NCI-H187 (cell line): ENCODE results near the gene TUBA4B.
"Not testable (repeated sequence)": the region's sequence is repeated elsewhere in the genome, so short reads cannot be mapped to it uniquely, and the experiment has no call there.

ENCODE experiments used
- DNase-seq, 2 experiments: peaks; one replicate each; lab custom pipeline; 2025; lab: John Stamatoyannopoulos, UW

The TUBA4B gene

DNA sequence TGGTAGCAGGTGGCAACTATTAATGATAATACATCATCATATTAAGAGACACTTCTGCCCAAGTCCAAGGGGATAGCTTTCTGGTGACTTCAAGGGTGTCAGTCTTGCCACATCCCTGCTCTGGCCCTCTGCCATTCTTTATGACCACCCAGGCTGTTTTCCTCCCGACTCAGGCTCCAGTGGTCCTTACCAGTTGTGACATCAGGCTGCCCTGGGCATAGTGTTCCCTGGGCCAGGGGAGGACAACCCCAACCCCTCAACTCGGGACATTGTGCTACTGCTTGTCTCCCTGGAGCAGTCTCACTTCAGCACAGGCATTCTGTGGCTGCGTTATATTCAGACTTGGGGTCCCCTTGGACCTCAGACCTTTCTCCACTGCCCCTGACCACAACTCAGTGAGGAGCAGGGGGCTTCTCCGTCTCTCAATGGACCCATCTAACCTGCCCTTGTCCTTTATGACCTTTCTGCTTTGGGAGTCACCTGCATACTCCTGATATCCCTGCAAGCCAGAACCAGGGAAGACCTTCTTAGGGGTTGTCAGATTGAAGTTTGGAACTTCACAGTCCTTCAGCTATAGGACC lies 39.0 kb downstream of the TUBA4B start:
- DNase-seq = no peak

- DNase-seq = no peak
These were observed 39.6 kb downstream of the TUBA4B start for GRCh38 chr2:219292616-219293015.

DNA sequence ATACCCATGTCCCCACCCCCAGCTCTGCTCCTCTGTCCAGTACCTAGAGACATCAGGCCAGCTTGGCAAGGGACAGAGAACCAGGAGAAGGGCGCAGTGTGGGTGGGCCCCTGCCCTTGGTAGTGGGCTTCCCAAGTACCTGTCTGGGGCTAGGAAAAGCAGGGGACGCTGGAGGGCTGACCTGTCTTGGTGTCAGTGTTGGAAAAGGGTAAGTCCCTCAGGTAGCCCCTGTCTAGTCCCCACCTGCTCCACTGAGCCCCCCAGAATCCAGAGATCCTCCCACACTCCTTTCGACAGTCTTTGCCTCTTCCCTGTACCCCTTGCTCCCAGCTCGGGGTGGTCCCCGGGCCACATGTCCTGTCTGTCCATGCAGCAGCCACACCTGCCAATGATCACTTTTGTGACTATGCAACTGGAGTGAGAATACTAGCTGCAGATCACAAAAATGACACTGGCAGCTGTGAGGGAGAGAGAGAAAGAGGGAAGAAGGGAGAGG lies 40.7 kb downstream of the TUBA4B start:
- DNase-seq = no peak

DNA sequence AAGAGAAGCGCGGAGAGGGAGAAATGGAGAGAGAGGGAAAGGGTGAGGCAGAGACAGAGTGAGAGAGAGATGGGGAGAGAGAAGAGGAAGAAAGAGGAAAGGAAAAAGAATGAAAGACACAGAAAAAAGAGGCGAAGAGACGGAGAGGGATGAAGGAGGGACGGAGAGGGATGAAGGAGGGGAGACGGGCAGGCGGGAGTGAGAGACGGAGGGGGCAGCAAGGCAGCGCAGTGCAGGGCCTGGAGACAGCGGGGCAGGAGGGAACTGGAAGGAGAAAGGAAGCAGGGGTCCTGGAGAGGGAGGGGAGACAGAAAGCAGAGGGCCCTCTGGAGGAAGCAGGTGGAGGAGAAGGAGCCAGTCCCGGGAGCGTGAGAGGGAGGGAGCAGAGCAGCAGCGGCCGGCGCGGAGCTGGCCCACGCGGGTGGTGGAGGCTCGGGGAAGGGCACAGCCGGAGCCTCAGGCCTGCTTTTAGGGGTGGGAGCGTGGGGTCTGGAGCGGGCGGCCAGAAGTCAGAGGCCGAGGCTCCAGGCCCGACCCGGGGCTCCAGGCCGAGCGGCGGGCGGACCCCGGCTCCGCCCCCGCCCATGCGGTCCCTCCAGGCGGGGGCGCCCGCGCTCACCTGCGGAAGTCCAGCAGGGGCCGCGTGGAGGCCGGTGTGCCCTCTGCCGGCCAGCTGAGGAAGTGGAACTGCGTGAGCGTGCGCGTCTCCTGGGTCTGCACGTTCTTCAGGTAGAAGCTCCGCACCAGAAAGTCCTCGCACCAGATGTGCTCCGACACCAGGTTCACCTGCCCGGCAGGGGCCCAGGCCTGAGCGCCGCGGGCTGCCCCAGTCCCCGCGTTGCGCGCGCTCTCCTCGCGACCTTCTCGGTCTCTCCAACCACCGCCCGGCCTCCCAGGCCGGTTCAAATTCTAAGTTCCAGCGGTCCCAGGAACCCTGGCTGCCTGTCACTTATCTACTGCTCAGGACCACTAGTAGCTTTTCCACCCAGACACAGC lies 41.6 kb downstream of the TUBA4B start:
- peak; percentile 39 to 61 for DNase-seq

DNA sequence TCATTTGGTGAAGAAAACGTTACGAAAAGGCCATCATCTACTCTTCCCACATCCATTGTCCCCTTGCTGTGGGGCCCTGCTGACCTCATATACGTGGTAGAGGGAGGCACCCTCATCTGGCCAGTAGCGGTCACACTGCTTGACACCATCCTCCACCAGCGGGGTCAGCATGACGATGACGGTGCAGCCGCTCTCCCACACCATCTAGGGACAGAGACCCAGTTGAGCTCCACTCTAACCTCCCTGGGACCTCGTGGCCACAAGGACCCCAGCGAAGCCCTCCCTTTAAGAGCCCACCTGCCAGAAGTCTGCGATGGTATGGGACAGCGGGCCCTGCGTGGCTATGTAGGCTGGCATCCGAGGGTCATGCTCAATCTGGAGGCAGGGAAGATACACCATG lies 43.1 kb downstream of the TUBA4B start:
- no peak for DNase-seq

DNA sequence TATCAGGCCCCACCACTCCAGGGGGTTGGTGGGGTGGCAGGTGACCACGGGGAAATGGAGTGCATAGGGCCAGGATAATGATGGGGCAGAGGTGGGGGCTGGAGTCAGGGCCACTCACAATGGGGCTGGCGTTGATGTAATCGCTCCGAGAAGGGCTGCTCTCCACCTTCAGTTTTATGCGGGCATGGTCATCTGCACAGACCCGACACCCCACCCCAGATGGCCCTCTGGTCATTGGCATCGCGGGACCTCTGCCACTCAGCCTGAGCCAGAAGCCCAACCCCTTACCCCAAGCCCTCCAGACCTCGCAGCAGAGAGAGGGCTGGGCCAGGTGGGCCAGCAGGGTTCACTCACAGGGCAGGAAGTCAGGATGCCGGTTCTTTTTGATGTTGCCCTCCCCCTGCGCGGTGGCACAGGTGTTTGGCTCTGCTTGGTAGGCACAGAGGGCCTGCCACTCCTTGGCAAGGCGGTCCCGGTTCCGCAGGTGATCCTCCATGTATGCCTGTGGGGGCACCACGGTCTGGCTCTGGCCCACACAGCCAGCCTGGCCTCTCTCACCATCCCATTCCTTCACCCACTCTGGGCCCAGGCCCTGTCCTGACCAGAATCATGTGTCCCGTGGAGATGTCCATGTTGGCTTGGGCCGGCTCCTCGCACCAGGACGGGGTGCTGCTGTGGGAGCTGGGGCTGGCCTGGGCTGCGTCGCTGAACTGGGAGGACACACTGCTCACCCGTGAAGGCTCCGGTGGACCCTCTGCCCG lies 43.8 kb downstream of the TUBA4B start:
- DNase-seq = no peak

- DNase-seq = no peak
These were observed 44.9 kb downstream of the TUBA4B start for GRCh38 chr2:219297766-219298456.

GRCh38 chr2:219298759-219299371 lies 45.8 kb downstream of the TUBA4B start:
- peak; percentile 22 to 43 for DNase-seq

GRCh38 chr2:219299372-219299760 lies 46.3 kb downstream of the TUBA4B start:
- no peak for DNase-seq

DNA sequence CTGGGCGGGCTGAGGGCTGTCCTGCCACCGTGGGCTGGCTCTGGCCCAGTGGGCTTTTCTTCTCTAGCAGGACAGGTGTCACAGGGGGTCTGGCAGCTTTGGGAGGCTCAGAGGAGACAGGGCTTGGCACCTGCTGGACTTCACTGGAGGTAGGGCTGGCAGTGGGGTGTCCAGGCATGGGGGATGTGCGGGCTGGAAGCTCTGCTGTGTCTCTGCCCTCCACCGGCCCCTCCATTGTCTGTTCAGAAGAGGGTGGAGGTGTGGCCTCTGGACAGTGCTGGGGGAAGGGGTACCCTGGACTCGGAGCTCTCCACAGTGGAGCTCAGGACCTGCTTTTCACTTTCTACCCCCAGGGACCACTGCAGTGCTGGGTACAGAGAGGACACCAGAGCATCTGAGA lies 47.0 kb downstream of the TUBA4B start:
- DNase-seq = no peak

- no peak for DNase-seq
These were observed 49.4 kb downstream of the TUBA4B start for GRCh38 chr2:219302412-219302968.

DNA sequence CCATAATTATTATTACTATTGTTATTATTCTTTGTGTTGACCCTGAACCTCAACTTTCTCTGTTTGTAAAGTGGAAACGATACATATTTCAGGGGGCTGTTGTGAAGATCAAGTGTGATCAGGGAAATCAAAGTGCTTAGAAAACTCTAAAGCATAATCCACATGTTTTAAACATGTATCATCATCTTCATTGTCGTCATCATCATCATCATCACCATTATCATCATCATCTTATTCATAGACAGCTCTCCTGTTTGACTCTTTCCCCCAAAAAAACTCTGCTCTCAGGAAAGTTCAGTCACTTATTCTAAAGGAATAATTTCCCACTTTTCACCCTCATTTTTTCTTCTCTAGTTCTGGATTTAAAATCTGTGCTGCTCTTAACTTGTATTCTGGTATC lies 51.2 kb downstream of the TUBA4B start:
- DNase-seq = no peak

GRCh38 chr2:219306047-219306446 lies 53.0 kb downstream of the TUBA4B start:
- DNase-seq = no peak

DNA sequence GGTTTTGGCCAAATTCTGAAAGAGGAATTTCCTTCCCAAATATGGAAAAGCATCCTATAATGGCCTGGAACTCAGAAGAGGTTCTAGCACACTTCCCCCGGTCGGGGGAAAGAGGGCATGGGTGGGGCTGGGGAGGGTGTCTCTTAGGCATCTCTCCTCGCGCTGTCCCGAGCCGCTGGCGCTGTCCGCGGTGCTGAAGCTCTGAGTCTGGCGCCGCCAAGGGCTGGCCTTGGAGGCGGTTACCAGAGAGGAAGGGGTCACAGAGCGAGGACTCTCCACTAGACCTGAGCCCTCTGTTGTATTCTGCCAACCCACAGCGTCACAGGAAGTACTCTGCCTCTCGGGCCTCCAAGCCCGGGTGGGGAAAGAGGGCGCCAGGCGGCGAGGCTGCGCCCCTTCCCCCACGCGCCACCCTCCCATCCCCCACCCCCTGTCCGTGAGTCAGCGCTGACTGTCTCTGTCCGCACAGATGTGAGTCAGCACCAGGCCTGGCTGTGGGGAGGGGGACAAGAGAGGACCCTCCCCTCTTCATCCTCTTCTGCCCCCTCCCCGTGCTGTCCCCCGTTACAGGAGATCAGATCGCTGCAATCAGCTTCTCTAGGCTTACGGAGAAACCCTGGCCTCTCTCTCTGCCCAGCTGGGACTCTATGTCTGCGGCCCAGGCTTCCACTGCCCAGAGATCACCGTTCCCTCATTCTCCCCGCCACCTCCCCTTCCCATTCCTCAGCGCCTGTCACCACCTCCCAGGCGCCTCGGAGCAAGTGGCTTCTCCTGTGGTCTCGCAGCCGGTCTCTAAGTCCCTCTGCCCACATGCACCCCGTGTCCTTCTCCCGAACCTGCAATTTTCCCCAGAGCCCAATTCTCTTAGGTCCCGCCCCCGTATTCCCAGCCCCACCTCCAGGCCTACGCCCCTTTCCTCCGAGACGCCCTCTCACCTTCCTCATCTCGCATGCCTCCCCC lies 55.4 kb downstream of the TUBA4B start:
- no peak for DNase-seq

DNA sequence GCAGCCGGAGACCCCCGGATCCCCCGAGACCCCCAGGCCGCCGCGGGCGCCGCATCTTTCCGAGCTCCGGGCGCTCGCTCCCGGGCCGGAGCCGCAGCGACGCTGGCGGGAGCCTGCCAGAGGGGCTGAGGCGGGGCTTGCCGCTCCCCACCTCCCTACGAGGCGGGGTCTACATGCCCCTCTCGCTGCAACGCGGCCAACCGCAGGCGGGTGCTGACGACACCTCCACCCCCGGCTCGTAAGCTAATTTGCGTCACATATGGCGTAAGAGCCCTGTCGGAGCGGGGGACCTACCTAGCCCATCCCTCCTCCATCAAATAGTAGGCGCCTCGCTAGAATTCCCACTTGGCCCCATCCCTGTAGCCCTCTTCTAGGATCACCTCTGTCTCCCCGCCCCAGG lies 56.2 kb downstream of the TUBA4B start, which contains the start of gene PTPRN:
Gene PTPRN (minus strand): TSS at position 124 of the 400 bp plus-strand sequence. CDS start 69 bp downstream, at position 55.
- no peak for DNase-seq

DNA sequence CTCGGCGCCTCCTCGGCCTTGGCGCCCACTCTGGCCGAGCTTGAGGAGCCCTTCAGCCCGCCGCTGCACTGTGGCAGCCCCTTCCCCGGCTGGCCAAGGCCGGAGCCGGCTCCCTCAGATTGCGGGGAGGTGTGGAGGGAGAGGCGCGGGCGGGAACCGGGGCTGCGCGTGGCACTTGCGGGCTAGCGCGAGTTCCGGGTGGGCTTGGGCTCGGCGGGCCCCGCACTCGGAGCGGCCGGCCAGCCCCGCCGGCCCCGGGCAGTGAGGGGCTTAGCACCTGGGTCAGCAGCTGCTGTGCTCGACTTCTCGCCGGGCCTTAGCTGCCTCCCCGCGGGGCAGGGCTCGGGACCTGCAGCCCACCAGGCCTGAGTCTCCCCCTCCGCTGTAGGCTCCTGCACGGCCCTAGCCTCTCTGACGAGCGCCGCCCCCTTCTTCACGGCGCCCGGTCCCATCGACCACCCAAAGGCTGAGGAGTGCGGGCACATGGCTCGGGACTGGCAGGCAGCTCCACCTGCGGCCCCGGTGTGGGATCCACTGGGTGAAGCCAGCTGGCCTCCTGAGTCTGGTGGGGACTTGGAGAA lies 59.7 kb downstream of the TUBA4B start:
- DNase-seq = not testable (repeated sequence)

DNA sequence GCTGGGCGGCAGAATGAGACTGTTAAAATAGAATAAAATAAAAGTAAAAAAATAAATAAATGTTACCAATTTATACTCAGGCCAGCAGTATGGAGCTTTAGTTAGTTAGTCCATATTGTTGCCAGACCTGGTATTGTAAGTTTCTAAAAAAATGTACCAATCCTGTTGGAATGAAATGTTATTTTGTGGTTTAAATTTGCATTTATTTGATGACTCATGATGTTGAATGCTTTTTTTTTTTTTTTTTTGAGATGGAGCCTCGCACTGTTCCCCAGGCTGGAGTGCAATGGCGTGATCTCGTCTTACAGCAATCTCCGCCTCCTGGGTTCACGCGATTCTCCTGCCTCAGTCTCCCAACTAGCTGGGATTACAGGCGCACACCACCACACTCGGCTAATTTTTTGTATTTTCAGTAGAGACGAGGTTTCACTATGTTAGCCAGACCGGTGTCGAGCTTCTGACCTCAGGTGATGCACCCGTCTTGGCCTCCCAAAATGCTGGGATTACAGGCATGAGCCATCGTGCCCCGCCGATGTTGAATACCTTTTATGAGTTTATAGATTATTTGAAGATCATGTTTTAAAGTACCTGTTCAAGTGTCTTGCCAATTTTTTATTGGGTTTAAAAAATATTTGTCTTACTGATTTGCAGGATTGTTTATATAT lies 61.9 kb downstream of the TUBA4B start:
- DNase-seq = no peak
